MM.1S (cell line): Measurements from ENCODE around the gene FCRL3.

ENCODE experiments used
- EZH2 ChIP-seq: fragments of 300-600 bp; sonication (generic); optimal IDR thresholded peaks from 2 replicates; pipeline ENCODE3; 2017; ENCODE audit warnings: low read depth, mild to moderate bottlenecking, antibody characterized with exemption, low read length, mixed read lengths
- EZH2phosphoT487 ChIP-seq: fragments of 300-600 bp; sonication (generic); IDR thresholded peaks from 2 replicates; pipeline ENCODE4 v1.6.1; 2018; ENCODE audit warnings: antibody characterized with exemption, low read length
- TF ChIP-seq, protein P1 (sequence below): fragments of 300-600 bp; sonication (generic); IDR thresholded peaks from 2 replicates; pipeline ENCODE4 v1.5.1; 2016; ENCODE audit warnings: antibody characterized with exemption, low read length, mixed read lengths

- TF ChIP-seq, protein P1, sequence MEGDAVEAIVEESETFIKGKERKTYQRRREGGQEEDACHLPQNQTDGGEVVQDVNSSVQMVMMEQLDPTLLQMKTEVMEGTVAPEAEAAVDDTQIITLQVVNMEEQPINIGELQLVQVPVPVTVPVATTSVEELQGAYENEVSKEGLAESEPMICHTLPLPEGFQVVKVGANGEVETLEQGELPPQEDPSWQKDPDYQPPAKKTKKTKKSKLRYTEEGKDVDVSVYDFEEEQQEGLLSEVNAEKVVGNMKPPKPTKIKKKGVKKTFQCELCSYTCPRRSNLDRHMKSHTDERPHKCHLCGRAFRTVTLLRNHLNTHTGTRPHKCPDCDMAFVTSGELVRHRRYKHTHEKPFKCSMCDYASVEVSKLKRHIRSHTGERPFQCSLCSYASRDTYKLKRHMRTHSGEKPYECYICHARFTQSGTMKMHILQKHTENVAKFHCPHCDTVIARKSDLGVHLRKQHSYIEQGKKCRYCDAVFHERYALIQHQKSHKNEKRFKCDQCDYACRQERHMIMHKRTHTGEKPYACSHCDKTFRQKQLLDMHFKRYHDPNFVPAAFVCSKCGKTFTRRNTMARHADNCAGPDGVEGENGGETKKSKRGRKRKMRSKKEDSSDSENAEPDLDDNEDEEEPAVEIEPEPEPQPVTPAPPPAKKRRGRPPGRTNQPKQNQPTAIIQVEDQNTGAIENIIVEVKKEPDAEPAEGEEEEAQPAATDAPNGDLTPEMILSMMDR = no peak
- TF ChIP-seq EZH2 = no peak
- TF ChIP-seq EZH2phosphoT487 = no peak
Measured at GRCh38 chr1:157652859-157653493, 47.6 kb downstream of the FCRL3 start.
